H1 (cell line): Measurements from ENCODE around the gene CCR9. TPM values are rescaled to one million over a fixed set of nuclear protein-coding genes. Genes with fewer than 3 reads are reported as not detected.

Experiments
- CTCF ChIA-PET: fragments of 300-600 bp; sonication (Branson Sonifier 250); formaldehyde crosslinking; loops from one replicate; lab custom pipeline; 2021; ENCODE audit not compliant: partially characterized antibody; lab: Charles Lee
- POLR2A ChIA-PET: fragments of 300-600 bp; sonication (Branson Sonifier 250); formaldehyde crosslinking; loops from one replicate; lab custom pipeline; 2021; ENCODE audit warnings: inconsistent platforms; ENCODE audit not compliant: partially characterized antibody; lab: Charles Lee
- DNase-seq, 2 experiments: peaks; one replicate each; pipeline versions ENCODE4 v3.0.0 to v3.0.0-alpha.2; 2010 to 2022; ENCODE audit warnings: low spot score in 2 of 2, low read depth in 1 of 2, mixed read lengths in 1 of 2
- FAIRE-seq: peaks from 2 replicates; lab custom pipeline; 2011; peaks lifted over from hg19 to GRCh38; lab: Jason Lieb, UNC
- H2AFZ ChIP-seq: 2 replicates; pipeline ENCODE4 v1.8.1; 2012; ENCODE audit warnings: low read length, inconsistent platforms
- H2AK5ac ChIP-seq: 2 replicates; pipeline ENCODE4 v1.6.1; 2013; ENCODE audit warnings: low read depth, low read length
- H2BK120ac ChIP-seq: replicated peaks from 2 replicates; pipeline ENCODE3; 2013; ENCODE audit warnings: low read depth, low read length, inconsistent platforms
- H2BK12ac ChIP-seq: 2 replicates; pipeline ENCODE4 v1.6.1; 2013; ENCODE audit warnings: low read depth, low read length
- H2BK15ac ChIP-seq: 2 replicates; pipeline ENCODE4 v1.6.1; 2013; ENCODE audit warnings: low read length
- H2BK20ac ChIP-seq: 2 replicates; pipeline ENCODE4 v1.6.1; 2013; ENCODE audit warnings: low read length
- H2BK5ac ChIP-seq: 2 replicates; pipeline ENCODE4 v1.6.1; 2013; ENCODE audit warnings: low read depth, low read length
- H3K14ac ChIP-seq: 2 replicates; pipeline ENCODE4 v1.6.1; 2013; ENCODE audit warnings: inconsistent platforms; ENCODE audit not compliant: insufficient read length
- H3K18ac ChIP-seq: 2 replicates; pipeline ENCODE4 v1.6.1; 2013; ENCODE audit warnings: low read length; ENCODE audit errors: extremely low read depth
- H3K23ac ChIP-seq: 2 replicates; pipeline ENCODE4 v1.6.1; 2013; ENCODE audit warnings: inconsistent platforms; ENCODE audit not compliant: insufficient read length
- H3K23me2 ChIP-seq: 2 replicates; pipeline ENCODE4 v1.6.1; 2013; ENCODE audit warnings: low read depth, low read length
- H3K27ac ChIP-seq: 2 replicates; pipeline ENCODE4 v1.6.1; 2011; ENCODE audit warnings: low read depth, low read length, inconsistent platforms
- H3K27me3 ChIP-seq, 4 experiments: replicated peaks in 1 of 4; 1 replicate in 1 of 4; 2 replicates in 3 of 4; pipeline versions ENCODE4 v1.6.1 to v1.8.1; 2011 to 2013; ENCODE audit warnings: low read length in 3 of 4, mild to moderate bottlenecking in 3 of 4, inconsistent platforms in 2 of 4, mixed read lengths in 2 of 4, moderate library complexity in 1 of 4; ENCODE audit not compliant: control insufficient read depth in 3 of 4, insufficient read depth in 3 of 4; ENCODE audit errors: extremely low read depth in 1 of 4
- H3K36me3 ChIP-seq, 4 experiments: 2 replicates each; pipeline versions ENCODE4 v1.6.1 to v1.8.1; 2011 to 2013; ENCODE audit warnings: mild to moderate bottlenecking in 4 of 4, low read length in 3 of 4, moderate library complexity in 2 of 4, control low read depth in 1 of 4, inconsistent platforms in 1 of 4; ENCODE audit not compliant: insufficient read depth in 4 of 4, control insufficient read depth in 2 of 4
- H3K4ac ChIP-seq: replicated peaks from 2 replicates; pipeline ENCODE3; 2013; ENCODE audit warnings: low read length, low read depth, mixed read lengths, inconsistent platforms; ENCODE audit not compliant: insufficient read length
- H3K4me1 ChIP-seq, 4 experiments: replicated peaks in 1 of 4; 1 replicate in 1 of 4; 2 replicates in 3 of 4; pipeline versions ENCODE4 v1.6.1 to v1.8.1; 2011 to 2013; ENCODE audit warnings: low read length in 3 of 4, inconsistent platforms in 2 of 4, mixed read lengths in 1 of 4; ENCODE audit not compliant: insufficient read depth in 4 of 4, control insufficient read depth in 3 of 4
- H3K4me2 ChIP-seq, 2 experiments: 2 replicates each; pipeline versions ENCODE4 v1.6.1 to v1.8.1; 2011 to 2013; ENCODE audit warnings: low read depth in 2 of 2, low read length in 2 of 2, control low read depth in 1 of 2, inconsistent platforms in 1 of 2, mild to moderate bottlenecking in 1 of 2; ENCODE audit not compliant: insufficient read depth in 1 of 2
- H3K4me3 ChIP-seq, 4 experiments: fragments of 200-600, 300-600 bp in 1 of 4; sonication (generic), shearing (Covaris generic), sonication (Bioruptor Twin) in 1 of 4; 2 replicates each; pipeline versions ENCODE4 v1.5.1 to v1.8.1; 2011 to 2016; ENCODE audit warnings: low read length in 4 of 4, low read depth in 3 of 4, control low read depth in 2 of 4, inconsistent platforms in 2 of 4, mild to moderate bottlenecking in 2 of 4, mixed read lengths in 1 of 4, moderate library complexity in 1 of 4; ENCODE audit not compliant: insufficient read depth in 2 of 4; ENCODE audit errors: extremely low read depth in 1 of 4
- H3K56ac ChIP-seq: replicated peaks from 2 replicates; pipeline ENCODE3; 2013; ENCODE audit warnings: low read depth, mild to moderate bottlenecking, mixed read lengths, low read length, inconsistent platforms; ENCODE audit not compliant: insufficient read length
- H3K79me1 ChIP-seq: 2 replicates; pipeline ENCODE4 v1.6.1; 2013; ENCODE audit warnings: low read depth, low read length, control low read depth
- H3K79me2 ChIP-seq, 2 experiments: 2 replicates each; pipeline versions ENCODE4 v1.6.1 to v1.8.1; 2012 to 2013; ENCODE audit warnings: low read length in 2 of 2, mild to moderate bottlenecking in 2 of 2, inconsistent platforms in 1 of 2; ENCODE audit not compliant: insufficient read depth in 2 of 2, control insufficient read depth in 1 of 2
- H3K9ac ChIP-seq, 4 experiments: replicated peaks in 1 of 4; 1 replicate in 1 of 4; 2 replicates in 3 of 4; pipeline versions ENCODE4 v1.6.1 to v1.8.1; 2011 to 2013; ENCODE audit warnings: low read depth in 3 of 4, low read length in 3 of 4, control low read depth in 2 of 4, mild to moderate bottlenecking in 2 of 4, moderate library complexity in 2 of 4, inconsistent platforms in 1 of 4; ENCODE audit errors: extremely low read depth in 1 of 4
- H3K9me3 ChIP-seq, 2 experiments: 2 replicates each; pipeline versions ENCODE4 v1.6.1 to v1.8.1; 2012 to 2013; ENCODE audit warnings: mild to moderate bottlenecking in 2 of 2, moderate library complexity in 2 of 2, control low read depth in 1 of 2, inconsistent platforms in 1 of 2, low read depth in 1 of 2, low read length in 1 of 2, mixed read lengths in 1 of 2; ENCODE audit not compliant: insufficient read depth in 2 of 2
- H4K20me1 ChIP-seq, 2 experiments: replicated peaks in 1 of 2; 2 replicates each; pipeline versions ENCODE3 to v1.8.1; 2011 to 2013; ENCODE audit warnings: inconsistent platforms in 2 of 2, low read length in 2 of 2, mild to moderate bottlenecking in 1 of 2; ENCODE audit not compliant: insufficient read depth in 2 of 2, control insufficient read depth in 1 of 2
- H4K5ac ChIP-seq: 2 replicates; pipeline ENCODE4 v1.6.1; 2013; ENCODE audit warnings: low read length, low read depth, mixed read lengths, inconsistent platforms; ENCODE audit not compliant: insufficient read length
- H4K8ac ChIP-seq: 2 replicates; pipeline ENCODE4 v1.8.0; 2013; ENCODE audit warnings: mild to moderate bottlenecking, moderate library complexity, low read length, inconsistent platforms; ENCODE audit not compliant: insufficient read depth; ENCODE audit errors: extremely low read depth
- H4K91ac ChIP-seq: replicated peaks from 2 replicates; pipeline ENCODE3; 2013; ENCODE audit warnings: low read length, mixed read lengths, inconsistent platforms; ENCODE audit not compliant: insufficient read length
- CHD2 ChIP-seq: IDR thresholded peaks from 2 replicates; pipeline ENCODE4 v1.6.1; 2012; ENCODE audit warnings: low read length, improper control_type of control experiment
- E2F6 ChIP-seq: IDR thresholded peaks from 2 replicates; pipeline ENCODE4 v1.6.1; 2012; ENCODE audit warnings: inconsistent platforms
- EGR1 ChIP-seq: IDR thresholded peaks from 2 replicates; pipeline ENCODE4 v1.6.1; 2011; ENCODE audit warnings: low read depth, low read length, borderline replicate concordance
- JUN ChIP-seq: IDR thresholded peaks from 2 replicates; pipeline ENCODE4 v1.6.1; 2011; ENCODE audit warnings: low read depth, mild to moderate bottlenecking, improper control_type of control experiment, low read length
- JUND ChIP-seq: IDR thresholded peaks from 2 replicates; pipeline ENCODE4 v1.6.1; 2011; ENCODE audit warnings: mild to moderate bottlenecking, improper control_type of control experiment, low read length
- KDM5A ChIP-seq: fragments of 200-600 bp; IDR thresholded peaks from 2 replicates; pipeline ENCODE4 v1.7.1; 2012; ENCODE audit warnings: mild to moderate bottlenecking, low read length, inconsistent platforms, mixed read lengths
- MAX ChIP-seq: IDR thresholded peaks from 2 replicates; pipeline ENCODE4 v1.6.1; 2012; ENCODE audit warnings: inconsistent platforms
- POLR2AphosphoS5 ChIP-seq: IDR thresholded peaks from 2 replicates; pipeline ENCODE4 v1.6.1; 2011; ENCODE audit warnings: low read depth, low read length
- RFX5 ChIP-seq: IDR thresholded peaks from 2 replicates; pipeline ENCODE4 v1.6.1; 2011; ENCODE audit warnings: low read depth, low read length, improper control_type of control experiment, borderline replicate concordance
- SIN3A ChIP-seq, 2 experiments: IDR thresholded peaks in 1 of 2; conservative IDR thresholded peaks in 1 of 2; 2 replicates each; pipeline ENCODE4 v1.6.1; 2011 to 2012; ENCODE audit warnings: low read length in 2 of 2, improper control_type of control experiment in 1 of 2, low read depth in 1 of 2, mild to moderate bottlenecking in 1 of 2
- TAF7 ChIP-seq: optimal IDR thresholded peaks from 2 replicates; pipeline ENCODE3; 2011; ENCODE audit warnings: low read depth, mild to moderate bottlenecking, inconsistent platforms, low read length, moderate library complexity, borderline replicate concordance
- WGBS, 2 experiments: shearing (Covaris generic) in 1 of 2; methylation state at CpG; one replicate each; pipeline versions ENCODE4 v1.1.6 to v1.1.7; 2013 to 2015; ENCODE audit warnings: low lambda C conversion rate in 2 of 2, mixed read lengths in 2 of 2, inconsistent platforms in 1 of 2, low coverage in 1 of 2, missing lambda C conversion rate in 1 of 2; ENCODE audit not compliant: insufficient replicate concordance in 2 of 2, insufficient coverage in 1 of 2, insufficient read length in 1 of 2; ENCODE audit errors: extremely low coverage in 1 of 2, missing lambda C conversion rate in 1 of 2; 5-methylcytosine and 5-hydroxymethylcytosine counted together
- polyA plus RNA-seq, 7 experiments: library from polyadenylated mRNA; depleted of rRNA in 3 of 7; stranded (reverse) in 5 of 7; unstranded in 2 of 7; fragments of >200 nt in 5 of 7; fragments of 200-250 nt in 2 of 7; gene quantifications; 1 replicate in 5 of 7; 2 replicates in 1 of 7; 4 replicates in 1 of 7; pipeline versions ENCODE4 v1.2.1 to v1.2.3, GENCODE V29; 2011 to 2013; ENCODE audit warnings: missing spikeins in 2 of 7, mixed read lengths in 2 of 7
- total RNA-seq: library from RNA; stranded (reverse); fragmentation: NEBNext Ultra II Directional; extraction: Animal tissue kit (Norgen Biotek cat#: 25700); gene quantifications from 2 replicates; pipeline ENCODE4 v1.2.1, GENCODE V29; 2021

CCR9 gene
- total and polyA plus RNA-seq, 2 of the 8 experiments (the other 6 are each of a cell fraction or from before 2014, with no cell fraction given): not detected

GRCh38 chr3:45922039-45922326 lies 35.6 kb downstream of the CCR9 start:
- no peak overlapping the region for H2BK120ac ChIP-seq
- H3K36me3 ChIP-seq: peaks cover 0 to 15% (median 9%) of the 10 kb centered on the region in 4 experiments; a peak in 7 of 8 replicates
- no peak overlapping the region for H3K14ac ChIP-seq
- H4K8ac ChIP-seq: no peak overlapping the region
- no peak overlapping the region for H4K91ac ChIP-seq
- no peak overlapping the region for H2BK15ac ChIP-seq
- no peak overlapping the region for H2BK12ac ChIP-seq
- H4K5ac ChIP-seq: no peak overlapping the region
- no peaks in the 10 kb centered on the region; the same call in 1 of the 2 replicates for H3K79me1 ChIP-seq
- DNase-seq (no peak), FAIRE-seq (no peak)
- no peak for TF ChIP-seq JUN
- no peak for TF ChIP-seq CHD2
- no peak for TF ChIP-seq EGR1
- no peak for TF ChIP-seq KDM5A
- no peak for TF ChIP-seq MAX
- no peak for TF ChIP-seq JUND
- TF ChIP-seq E2F6: no peak
- TF ChIP-seq TAF7: no peak
- no peak for TF ChIP-seq RFX5
- TF ChIP-seq POLR2AphosphoS5: no peak
- no peak for TF ChIP-seq SIN3A (conservative IDR thresholded peaks at IDR 0.05 in 1 of 2, IDR thresholded peaks at IDR 0.05 in 1 of 2; ENCODE audit: low read depth in 1 of 2, low read length in 2 of 2)
- H3K18ac ChIP-seq: no peak overlapping the region
- peaks cover 0 to 3% of the 10 kb centered on the region in 2 experiments for H4K20me1 ChIP-seq
- no peak overlapping the region for H2AFZ ChIP-seq
- H3K4me2 ChIP-seq: no peak overlapping the region
- no peak overlapping the region for H2AK5ac ChIP-seq
- H3K56ac ChIP-seq: no peak overlapping the region
- no peak overlapping the region for H2BK5ac ChIP-seq
- no peaks in the 10 kb centered on the region for H3K4me1 ChIP-seq
- no peak overlapping the region for H3K4ac ChIP-seq
- no peak overlapping the region for H3K23ac ChIP-seq
- no peak overlapping the region for H3K27ac ChIP-seq
- no peaks in the 10 kb centered on the region for H3K23me2 ChIP-seq
- no peaks in the 10 kb centered on the region for H3K79me2 ChIP-seq
- ChIA-PET POLR2A (no interaction called here), CTCF (interaction anchor here (1.7 to 5.4 kb wide), 3 partner anchors 15 to 46 kb away, joined by 3 to 35 read pairs (median 10); no protein-coding TSS in a partner anchor)
- no peak overlapping the region for H3K9ac ChIP-seq
- H3K9me3 ChIP-seq: no peaks in the 10 kb centered on the region
- no peak overlapping the region for H3K4me3 ChIP-seq
- no peaks in the 10 kb centered on the region for H3K27me3 ChIP-seq
- WGBS, 2 experiments: 78% methylated on average over 3 of the region's 3 CpGs; no CpG with 5 or more reads in 1 of the 2 experiments
- H2BK20ac ChIP-seq: no peak overlapping the region
